NCI-H748 treated with DMSO at 0.1 percent for 48 hours (cell line): Measurements from ENCODE around the gene BABAM1.

ENCODE experiments used
- DNase-seq: peaks from one replicate; lab custom pipeline; 2025; lab: John Stamatoyannopoulos, UW

The BABAM1 gene

GRCh38 chr19:17303940-17304267, 36.7 kb downstream of the BABAM1 start:
- DNase-seq: no peak

DNA sequence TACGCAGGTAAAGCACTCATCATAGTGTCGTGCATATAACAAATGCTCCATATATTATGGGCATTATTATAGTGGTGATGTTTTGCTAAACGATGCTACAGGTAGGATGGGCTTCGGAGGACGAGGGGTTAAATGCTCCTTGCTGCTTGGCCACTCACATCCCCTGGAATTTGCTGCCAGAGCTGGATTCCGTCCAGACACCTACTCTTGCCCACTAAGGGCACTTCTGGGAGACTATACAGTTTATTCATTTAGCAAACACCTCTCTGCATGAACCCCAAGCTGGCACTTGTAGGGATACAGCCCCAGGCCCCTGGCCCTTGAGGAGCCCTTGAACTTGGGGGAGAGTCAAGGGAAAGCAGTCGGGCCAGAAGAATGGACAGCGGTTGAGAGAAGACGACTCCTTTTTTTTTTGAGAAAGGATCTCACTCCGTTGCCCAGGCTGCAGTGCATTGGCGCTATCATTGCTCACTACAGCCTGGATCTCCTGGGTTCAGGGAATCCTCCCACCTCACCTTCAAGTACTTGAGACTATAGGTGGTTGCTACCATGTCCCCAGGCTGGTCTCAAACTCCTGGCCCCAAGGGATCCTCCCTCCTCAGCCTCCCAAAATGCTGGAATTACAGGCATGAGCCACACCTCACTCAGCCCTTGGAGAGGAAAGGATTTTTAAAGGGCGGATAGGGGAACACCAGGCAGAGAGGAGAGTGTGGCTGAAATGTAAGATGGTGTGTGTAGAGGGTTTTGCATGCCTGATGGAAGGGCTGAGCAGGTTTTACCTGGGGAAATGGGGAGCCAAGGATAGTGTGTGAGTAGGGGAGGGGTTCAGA, 37.4 kb downstream of the BABAM1 start:
- DNase-seq: no peak

DNA sequence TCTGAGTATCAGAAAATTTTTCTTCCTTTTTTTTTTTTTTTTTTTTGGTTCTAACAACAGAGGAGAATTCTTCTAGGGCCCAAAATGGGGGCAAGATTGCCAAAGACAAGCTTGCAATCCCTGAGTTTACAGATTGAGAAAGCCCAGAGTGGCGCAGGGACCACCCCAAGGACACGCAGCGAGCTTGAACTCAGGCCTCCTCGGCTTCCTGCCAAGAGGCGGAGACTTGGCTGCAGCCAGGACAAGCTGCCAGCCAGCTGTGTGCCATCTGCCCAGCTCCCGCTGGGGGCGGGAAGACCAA, 37.9 kb downstream of the BABAM1 start:
- no peak for DNase-seq

DNA sequence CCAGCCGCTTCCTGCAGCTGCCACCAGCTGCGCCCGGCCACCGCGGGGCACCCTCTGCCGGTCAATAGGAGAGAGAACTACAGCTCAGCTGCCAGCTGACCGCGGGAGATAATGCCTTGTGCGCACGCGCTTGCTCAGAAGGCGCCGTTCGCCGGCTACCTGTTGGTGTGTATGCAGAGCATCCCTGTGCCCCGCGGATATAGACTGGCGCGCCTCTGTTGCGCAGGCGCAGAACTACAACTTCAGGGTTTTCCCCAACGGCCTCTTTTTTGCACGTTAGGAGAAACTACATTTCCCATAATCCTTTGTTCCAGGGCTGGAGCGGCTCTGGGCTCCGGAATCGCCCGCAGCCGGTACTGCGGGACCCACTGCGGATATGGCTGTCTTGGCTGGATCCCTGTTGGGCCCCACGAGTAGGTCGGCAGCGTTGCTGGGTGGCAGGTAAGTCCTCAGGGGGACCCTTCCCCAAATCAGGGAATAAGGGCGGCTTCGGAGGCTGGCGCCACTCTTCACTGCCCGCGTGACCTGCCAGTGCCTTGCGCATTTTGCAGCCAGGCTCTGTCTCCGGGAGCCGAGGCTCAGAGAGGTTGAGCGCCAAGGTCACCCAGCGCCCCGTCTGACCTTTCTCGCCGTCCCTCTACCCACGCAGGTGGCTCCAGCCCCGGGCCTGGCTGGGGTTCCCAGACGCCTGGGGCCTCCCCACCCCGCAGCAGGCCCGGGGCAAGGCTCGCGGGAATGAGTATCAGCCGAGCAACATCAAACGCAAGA, 38.5 kb downstream of the BABAM1 start, which contains the start of gene MRPL34:
Gene MRPL34 (plus strand): TSS at position 356 of the 768 bp plus-strand sequence. CDS start 21 bp downstream, at position 377.
- DNase-seq: peak; percentile 97

GRCh38 chr19:17306285-17306714, 39.1 kb downstream of the BABAM1 start:
- DNase-seq: no peak

DNA sequence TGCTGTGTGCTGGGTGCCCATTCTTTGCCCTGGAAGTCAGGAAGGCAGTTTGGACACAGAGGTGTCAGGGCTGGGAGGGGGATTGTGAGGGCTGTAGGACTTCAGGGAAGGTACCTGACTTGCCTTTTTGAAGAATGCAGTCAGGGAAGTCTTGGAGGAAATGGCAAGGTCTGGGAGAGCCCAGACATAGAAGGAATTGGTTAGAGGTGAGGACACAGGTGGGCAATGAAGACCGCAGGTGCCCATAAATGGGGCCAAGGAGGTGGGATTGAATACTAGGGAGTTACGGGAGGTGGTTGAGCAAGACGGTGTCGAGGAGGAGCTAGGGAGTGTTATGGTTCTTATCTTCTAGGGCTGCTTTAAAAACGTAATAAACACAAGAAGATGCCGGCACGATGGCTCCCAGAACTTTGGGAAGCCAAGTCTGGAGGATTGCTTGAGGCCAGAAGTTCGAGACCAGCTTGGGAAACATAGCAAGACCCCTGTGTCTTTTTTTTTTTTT, 40.7 kb downstream of the BABAM1 start:
- DNase-seq: no peak

GRCh38 chr19:17309198-17309964, 42.1 kb downstream of the BABAM1 start, which contains the start of gene DDA1:
DDA1 (plus strand) TSS chr19:17309563; CDS start chr19:17309655, 92 bp downstream.
- peak; percentile 94 for DNase-seq

- DNase-seq: no peak
Measured at GRCh38 chr19:17309965-17310461, 42.8 kb downstream of the BABAM1 start.

DNA sequence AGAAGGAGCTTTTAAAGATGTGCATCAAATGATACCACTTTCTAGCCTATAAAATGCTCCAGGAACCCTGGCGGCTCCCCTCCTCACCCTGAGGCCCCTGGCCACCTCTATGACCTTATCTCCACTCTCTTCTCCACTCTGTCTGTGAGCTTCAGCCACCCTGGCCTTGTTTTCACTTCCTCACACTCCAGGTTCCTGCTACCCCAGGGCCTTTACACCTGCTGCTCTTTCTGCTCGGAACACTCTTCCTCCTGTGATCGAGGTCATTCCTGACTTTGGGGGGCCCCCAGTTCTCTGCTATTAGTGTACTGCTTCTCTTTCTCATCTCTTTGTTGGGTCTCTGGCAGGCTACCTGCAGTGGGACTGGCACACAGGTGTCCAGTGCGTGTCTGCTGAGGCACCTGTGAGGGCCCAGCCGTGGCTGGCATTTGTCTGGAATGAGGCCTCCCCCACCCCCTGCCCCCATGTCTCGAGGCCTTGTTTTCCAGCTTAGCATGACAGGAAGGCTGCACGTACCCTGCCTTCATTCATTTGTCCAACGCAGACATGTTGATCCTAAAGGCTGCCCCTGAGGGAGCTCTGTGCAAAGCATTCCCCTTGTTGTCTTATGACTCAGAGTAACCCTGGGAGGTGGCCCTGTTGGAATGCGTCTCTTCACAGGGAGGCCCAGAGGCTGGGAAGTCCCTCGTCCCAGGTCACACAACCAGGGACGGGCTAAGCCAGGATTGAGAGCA, 44.4 kb downstream of the BABAM1 start:
- no peak for DNase-seq

DNA sequence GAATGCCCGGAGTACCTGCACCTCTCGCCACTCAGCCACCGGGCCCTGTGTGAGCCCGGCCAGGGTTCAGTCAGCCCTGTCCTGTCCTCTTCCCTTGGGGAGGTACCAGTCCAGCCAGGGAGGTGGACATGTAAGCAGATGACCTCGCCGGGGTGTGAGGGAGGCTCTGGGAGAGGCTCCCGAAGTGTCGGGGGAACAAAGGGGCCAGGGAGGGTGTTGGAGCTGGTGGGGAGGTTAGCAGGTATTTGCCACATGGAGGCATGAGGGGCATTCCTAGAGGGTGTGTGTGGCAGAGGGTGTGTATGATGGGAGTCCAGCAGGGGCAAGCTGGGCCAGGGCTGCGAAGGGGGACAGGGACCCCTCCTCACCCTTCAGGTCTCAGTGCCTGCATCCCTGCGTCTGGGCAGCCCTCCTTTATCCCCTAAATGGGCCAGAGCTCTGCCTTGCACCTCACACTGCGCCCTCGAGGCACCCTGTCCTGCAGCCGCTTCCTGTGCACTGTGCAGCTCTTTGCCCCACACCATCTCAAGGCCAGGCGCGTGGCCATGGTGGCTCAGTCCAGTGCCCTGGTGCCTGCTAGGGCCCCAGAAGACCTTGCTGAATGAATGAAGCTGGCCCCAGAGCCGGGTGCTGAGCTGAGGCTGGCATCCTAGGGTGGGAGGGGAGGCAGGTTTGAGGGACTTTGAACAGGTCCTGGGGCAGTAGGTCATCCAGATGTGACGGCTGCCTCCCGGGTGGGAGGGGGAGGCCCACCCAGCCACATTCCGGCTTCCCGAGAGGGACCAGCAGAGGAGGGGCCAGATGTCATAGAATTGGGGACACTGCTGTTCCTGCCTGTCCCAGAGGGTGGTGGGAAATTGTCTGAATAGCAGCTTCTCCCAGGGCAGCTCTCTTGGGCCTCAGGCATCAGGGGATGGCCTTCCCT, 45.2 kb downstream of the BABAM1 start:
- no peak for DNase-seq

DNA sequence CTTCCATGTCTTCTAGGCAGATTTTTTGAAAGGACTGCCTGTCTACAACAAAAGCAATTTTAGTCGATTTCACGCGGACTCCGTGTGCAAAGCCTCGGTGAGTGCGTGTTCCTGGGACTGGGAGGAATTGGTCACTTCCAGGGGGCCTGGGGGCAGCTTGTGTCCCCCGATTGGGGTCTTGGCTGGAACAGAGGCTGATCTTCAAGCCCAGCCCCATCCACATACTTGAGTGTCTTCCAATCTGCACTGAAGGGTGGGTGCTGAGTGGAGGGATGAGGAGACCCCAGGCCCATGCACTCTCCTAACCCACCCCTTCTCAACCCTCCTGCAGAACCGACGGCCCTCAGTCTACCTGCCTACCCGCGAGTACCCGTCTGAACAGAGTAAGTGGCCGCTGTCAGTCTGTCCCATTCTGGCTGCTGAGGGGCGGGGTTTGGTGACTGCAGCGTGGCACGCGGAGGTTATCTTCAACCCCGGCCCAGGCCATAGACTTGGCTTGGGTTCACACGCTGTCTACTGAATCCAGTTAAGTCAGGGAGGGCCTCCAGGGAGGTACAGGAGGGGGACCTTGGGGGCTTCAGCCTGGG, 46.9 kb downstream of the BABAM1 start:
- DNase-seq: no peak

GRCh38 chr19:17318966-17319365, 51.7 kb downstream of the BABAM1 start:
- no peak for DNase-seq

- no peak for DNase-seq
Measured at GRCh38 chr19:17319473-17320238, 52.4 kb downstream of the BABAM1 start.

DNA sequence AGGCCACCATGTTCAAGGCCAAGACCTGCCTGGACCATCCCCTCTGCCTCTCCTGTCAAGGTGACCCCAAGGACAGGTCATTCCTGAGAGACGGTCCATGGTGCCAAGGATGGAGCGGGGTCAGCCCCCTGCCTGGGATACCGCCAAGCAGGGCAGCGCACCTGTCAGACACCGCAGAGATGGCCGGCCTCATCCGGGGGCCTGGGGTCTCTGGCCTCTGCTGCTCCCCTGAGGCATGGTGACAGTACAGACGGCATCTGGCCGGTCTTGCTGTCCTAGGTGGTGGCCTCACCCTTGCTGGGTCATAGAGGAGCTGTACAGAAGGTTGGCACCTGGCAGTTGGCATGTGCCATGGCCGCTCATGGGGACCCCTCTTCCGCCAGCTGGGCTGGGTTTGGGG, 53.2 kb downstream of the BABAM1 start:
- no peak for DNase-seq

GRCh38 chr19:17321655-17322489, 54.6 kb downstream of the BABAM1 start:
- DNase-seq: no peak

DNA sequence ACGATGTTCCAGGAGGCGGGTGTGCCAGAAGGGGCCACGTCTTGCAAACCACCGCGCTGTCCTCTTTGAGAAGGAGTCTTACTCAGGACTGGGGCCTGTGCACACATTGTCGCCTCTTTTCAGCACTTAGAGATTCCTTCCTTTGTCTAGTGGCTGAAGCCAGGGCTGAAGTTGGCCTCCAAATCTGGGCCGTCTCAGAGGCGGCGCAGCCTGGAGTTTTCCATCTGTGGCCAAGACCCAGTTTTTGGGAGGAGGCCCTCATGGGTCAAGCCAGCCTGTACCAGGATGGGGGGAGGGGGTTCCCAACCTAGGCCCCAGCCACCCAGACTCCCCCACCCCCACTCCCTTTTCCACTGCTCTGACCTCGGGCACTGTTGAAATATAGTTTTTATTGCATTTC, 55.6 kb downstream of the BABAM1 start:
- DNase-seq: no peak

GRCh38 chr19:17323300-17323963, 56.2 kb downstream of the BABAM1 start:
- no peak for DNase-seq

DNA sequence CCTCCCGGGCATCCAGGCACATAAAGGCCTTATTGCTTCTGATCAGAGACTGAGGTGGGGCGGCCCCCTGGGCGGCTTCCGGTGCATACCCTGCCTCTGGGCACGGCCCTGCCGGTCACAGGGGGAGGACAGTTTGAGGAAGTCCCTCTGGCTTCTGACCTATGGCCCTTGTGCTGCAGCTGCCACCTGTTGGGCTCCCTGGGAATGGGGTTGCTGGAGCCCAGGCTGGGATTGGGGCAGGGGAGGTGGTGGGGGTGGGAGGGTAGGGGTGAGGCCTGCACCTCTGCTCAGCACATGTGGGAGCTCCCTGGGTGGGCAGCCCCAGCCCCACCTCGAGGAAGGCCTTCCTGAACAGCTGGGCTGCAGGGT, 56.7 kb downstream of the BABAM1 start:
- no peak for DNase-seq
